ENCODE measurements around the gene KRT26.

DNA sequence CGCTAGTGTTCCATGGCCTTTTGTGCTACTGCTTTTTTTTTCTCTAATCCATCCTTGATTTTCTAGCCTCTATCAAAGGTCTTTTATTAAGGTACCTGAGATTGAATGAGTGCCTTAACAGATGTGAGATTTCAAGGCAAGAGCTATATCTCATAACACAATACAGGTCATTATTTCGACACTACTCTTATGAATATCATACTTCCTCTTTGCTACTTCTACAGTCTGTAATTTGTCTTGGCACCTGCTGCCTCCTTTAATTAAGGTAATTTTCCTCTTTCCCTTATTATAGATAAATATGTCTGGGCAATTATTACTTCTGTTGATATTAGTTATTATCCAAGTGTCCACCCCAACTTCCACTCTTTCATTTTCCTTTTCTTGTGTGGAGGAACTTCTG, 22.5 kb upstream of the KRT26 start:
- TF ChIP-seq, protein P1, sequence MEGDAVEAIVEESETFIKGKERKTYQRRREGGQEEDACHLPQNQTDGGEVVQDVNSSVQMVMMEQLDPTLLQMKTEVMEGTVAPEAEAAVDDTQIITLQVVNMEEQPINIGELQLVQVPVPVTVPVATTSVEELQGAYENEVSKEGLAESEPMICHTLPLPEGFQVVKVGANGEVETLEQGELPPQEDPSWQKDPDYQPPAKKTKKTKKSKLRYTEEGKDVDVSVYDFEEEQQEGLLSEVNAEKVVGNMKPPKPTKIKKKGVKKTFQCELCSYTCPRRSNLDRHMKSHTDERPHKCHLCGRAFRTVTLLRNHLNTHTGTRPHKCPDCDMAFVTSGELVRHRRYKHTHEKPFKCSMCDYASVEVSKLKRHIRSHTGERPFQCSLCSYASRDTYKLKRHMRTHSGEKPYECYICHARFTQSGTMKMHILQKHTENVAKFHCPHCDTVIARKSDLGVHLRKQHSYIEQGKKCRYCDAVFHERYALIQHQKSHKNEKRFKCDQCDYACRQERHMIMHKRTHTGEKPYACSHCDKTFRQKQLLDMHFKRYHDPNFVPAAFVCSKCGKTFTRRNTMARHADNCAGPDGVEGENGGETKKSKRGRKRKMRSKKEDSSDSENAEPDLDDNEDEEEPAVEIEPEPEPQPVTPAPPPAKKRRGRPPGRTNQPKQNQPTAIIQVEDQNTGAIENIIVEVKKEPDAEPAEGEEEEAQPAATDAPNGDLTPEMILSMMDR (IDR thresholded peaks at IDR 0.05): no peak
- TF ChIP-seq RCOR1 (IDR thresholded peaks at IDR 0.05; ENCODE audit: low read depth, low read length): no peak
- TF ChIP-seq NFE2L2 (conservative IDR thresholded peaks at IDR 0.05; ENCODE audit: low read length): no peak
- TF ChIP-seq CBX2 (IDR thresholded peaks at IDR 0.05; ENCODE audit: borderline replicate concordance, low read depth): no peak
- TF ChIP-seq RAD21 (conservative IDR thresholded peaks at IDR 0.05 in 1 of 2, IDR thresholded peaks at IDR 0.05 in 1 of 2): no peak
- TF ChIP-seq SREBF2 (IDR thresholded peaks at IDR 0.05): no peak
- no peak for TF ChIP-seq EP300 (IDR thresholded peaks at IDR 0.05)
- no peak for TF ChIP-seq POLR2A (IDR thresholded peaks at IDR 0.05; ENCODE audit: low read length)
- TF ChIP-seq, protein P2, sequence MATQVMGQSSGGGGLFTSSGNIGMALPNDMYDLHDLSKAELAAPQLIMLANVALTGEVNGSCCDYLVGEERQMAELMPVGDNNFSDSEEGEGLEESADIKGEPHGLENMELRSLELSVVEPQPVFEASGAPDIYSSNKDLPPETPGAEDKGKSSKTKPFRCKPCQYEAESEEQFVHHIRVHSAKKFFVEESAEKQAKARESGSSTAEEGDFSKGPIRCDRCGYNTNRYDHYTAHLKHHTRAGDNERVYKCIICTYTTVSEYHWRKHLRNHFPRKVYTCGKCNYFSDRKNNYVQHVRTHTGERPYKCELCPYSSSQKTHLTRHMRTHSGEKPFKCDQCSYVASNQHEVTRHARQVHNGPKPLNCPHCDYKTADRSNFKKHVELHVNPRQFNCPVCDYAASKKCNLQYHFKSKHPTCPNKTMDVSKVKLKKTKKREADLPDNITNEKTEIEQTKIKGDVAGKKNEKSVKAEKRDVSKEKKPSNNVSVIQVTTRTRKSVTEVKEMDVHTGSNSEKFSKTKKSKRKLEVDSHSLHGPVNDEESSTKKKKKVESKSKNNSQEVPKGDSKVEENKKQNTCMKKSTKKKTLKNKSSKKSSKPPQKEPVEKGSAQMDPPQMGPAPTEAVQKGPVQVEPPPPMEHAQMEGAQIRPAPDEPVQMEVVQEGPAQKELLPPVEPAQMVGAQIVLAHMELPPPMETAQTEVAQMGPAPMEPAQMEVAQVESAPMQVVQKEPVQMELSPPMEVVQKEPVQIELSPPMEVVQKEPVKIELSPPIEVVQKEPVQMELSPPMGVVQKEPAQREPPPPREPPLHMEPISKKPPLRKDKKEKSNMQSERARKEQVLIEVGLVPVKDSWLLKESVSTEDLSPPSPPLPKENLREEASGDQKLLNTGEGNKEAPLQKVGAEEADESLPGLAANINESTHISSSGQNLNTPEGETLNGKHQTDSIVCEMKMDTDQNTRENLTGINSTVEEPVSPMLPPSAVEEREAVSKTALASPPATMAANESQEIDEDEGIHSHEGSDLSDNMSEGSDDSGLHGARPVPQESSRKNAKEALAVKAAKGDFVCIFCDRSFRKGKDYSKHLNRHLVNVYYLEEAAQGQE (IDR thresholded peaks at IDR 0.05): no peak
- TF ChIP-seq, protein P3, sequence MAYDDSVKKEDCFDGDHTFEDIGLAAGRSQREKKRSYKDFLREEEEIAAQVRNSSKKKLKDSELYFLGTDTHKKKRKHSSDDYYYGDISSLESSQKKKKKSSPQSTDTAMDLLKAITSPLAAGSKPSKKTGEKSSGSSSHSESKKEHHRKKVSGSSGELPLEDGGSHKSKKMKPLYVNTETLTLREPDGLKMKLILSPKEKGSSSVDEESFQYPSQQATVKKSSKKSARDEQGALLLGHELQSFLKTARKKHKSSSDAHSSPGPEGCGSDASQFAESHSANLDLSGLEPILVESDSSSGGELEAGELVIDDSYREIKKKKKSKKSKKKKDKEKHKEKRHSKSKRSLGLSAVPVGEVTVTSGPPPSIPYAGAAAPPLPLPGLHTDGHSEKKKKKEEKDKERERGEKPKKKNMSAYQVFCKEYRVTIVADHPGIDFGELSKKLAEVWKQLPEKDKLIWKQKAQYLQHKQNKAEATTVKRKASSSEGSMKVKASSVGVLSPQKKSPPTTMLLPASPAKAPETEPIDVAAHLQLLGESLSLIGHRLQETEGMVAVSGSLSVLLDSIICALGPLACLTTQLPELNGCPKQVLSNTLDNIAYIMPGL (CRISPR knock-in tag; IDR thresholded peaks at IDR 0.05; ENCODE audit: borderline replicate concordance): no peak

Measured in A549 (cell line).